GM12892 (cell line): ENCODE measurements around the gene RARB.

ENCODE experiments used
- POLR2A ChIP-seq: IDR thresholded peaks from 2 replicates; pipeline ENCODE4 v1.6.1; 2011; ENCODE audit warnings: low read depth, low read length, control low read depth
- POLR2AphosphoS5 ChIP-seq: IDR thresholded peaks from 2 replicates; pipeline ENCODE4 v1.6.1; 2011; ENCODE audit warnings: low read depth, low read length, control low read depth
- TAF1 ChIP-seq: IDR thresholded peaks from 2 replicates; pipeline ENCODE4 v1.6.1; 2011; ENCODE audit warnings: low read depth, mild to moderate bottlenecking, control low read depth, low read length, borderline replicate concordance

DNA sequence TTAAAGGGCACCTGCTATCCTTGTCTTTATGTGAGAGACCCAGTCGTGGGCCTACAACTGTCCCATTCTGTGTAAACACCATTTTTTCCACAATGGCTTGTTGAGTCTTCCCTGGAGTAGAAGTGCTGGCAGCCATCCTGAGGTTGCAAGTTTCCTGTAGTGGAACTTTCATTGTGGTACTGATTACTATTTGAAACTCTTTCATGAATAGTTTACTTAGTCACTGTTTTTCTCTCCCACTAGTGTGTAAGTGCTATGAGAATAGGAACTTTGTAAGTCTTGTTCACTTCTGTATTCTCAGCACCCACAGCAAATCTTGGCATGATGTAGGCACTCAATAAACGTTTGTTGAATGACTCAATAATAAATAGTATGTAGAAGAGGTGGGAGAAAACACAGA lies 48.6 kb downstream of the RARB start:
- TF ChIP-seq POLR2A (no peak), TAF1 (no peak), POLR2AphosphoS5 (no peak)
